HEK293 (cell line): ENCODE results near the gene WDR18.

Experiments used
- IKZF3 ChIP-seq: fragments of 450-650 bp; IDR thresholded peaks from 2 replicates; pipeline ENCODE4 v1.5.0; 2018; ENCODE audit warnings: missing biosample characterization, mild to moderate bottlenecking, missing genetic modification characterization, moderate library complexity
- REPIN1 ChIP-seq: fragments of 450-650 bp; formaldehyde crosslinking; IDR thresholded peaks from 2 replicates; pipeline ENCODE4 v1.5.1; 2017; ENCODE audit warnings: missing biosample characterization, missing genetic modification characterization, low read depth
- SETDB1 ChIP-seq: IDR thresholded peaks from one replicate; pipeline ENCODE4 v1.6.1; 2017; ENCODE audit warnings: mild to moderate bottlenecking, low read length, moderate library complexity, mixed read lengths; ENCODE audit not compliant: insufficient read length
- SP7 ChIP-seq: fragments of 450-650 bp; formaldehyde crosslinking; IDR thresholded peaks from 2 replicates; pipeline ENCODE4 v1.5.1; 2016; ENCODE audit warnings: missing biosample characterization, missing genetic modification characterization
- ZNF114 ChIP-seq: fragments of 450-650 bp; formaldehyde crosslinking; IDR thresholded peaks from 2 replicates; pipeline ENCODE4 v1.5.0; 2017; ENCODE audit warnings: missing biosample characterization, missing genetic modification characterization
- ZNF169 ChIP-seq: fragments of 450-650 bp; formaldehyde crosslinking; IDR thresholded peaks from 2 replicates; pipeline ENCODE4 v1.5.1; 2016; ENCODE audit warnings: missing biosample characterization, missing genetic modification characterization
- ZNF2 ChIP-seq: fragments of 450-650 bp; formaldehyde crosslinking; IDR thresholded peaks from 2 replicates; pipeline ENCODE4 v1.5.1; 2016; ENCODE audit warnings: missing biosample characterization, missing genetic modification characterization
- ZNF221 ChIP-seq: fragments of 450-650 bp; formaldehyde crosslinking; IDR thresholded peaks from 2 replicates; pipeline ENCODE4 v1.5.1; 2017; ENCODE audit warnings: missing biosample characterization, missing genetic modification characterization, borderline replicate concordance
- ZNF350 ChIP-seq: fragments of 450-650 bp; formaldehyde crosslinking; IDR thresholded peaks from 2 replicates; pipeline ENCODE4 v1.5.0; 2017; ENCODE audit warnings: missing biosample characterization, mild to moderate bottlenecking, missing genetic modification characterization
- ZNF529 ChIP-seq: fragments of 450-650 bp; formaldehyde crosslinking; IDR thresholded peaks from 2 replicates; pipeline ENCODE4 v1.5.1; 2017; ENCODE audit warnings: missing genetic modification characterization, missing biosample characterization; ENCODE audit not compliant: insufficient replicate concordance
- TF ChIP-seq, protein P1 (sequence below): fragments of 450-650 bp; formaldehyde crosslinking; IDR thresholded peaks from 2 replicates; pipeline ENCODE4 v1.5.1; 2016; ENCODE audit warnings: missing biosample characterization, missing genetic modification characterization
- TF ChIP-seq, protein P2 (sequence below): fragments of 450-650 bp; formaldehyde crosslinking; IDR thresholded peaks from 2 replicates; pipeline ENCODE4 v1.5.1; 2016; ENCODE audit warnings: missing biosample characterization, missing genetic modification characterization
- TF ChIP-seq, protein P3 (sequence below): fragments of 450-650 bp; formaldehyde crosslinking; IDR thresholded peaks from 2 replicates; pipeline ENCODE4 v1.5.1; 2016; ENCODE audit warnings: missing biosample characterization, missing genetic modification characterization
- TF ChIP-seq, protein P4 (sequence below): fragments of 450-650 bp; IDR thresholded peaks from 2 replicates; pipeline ENCODE4 v1.5.1; 2018; ENCODE audit warnings: missing biosample characterization, missing genetic modification characterization
- TF ChIP-seq, protein P5 (sequence below): fragments of 450-650 bp; formaldehyde crosslinking; IDR thresholded peaks from 2 replicates; pipeline ENCODE4 v1.5.1; 2017; ENCODE audit warnings: missing biosample characterization, missing genetic modification characterization
- TF ChIP-seq, protein P6 (sequence below): fragments of 450-650 bp; formaldehyde crosslinking; IDR thresholded peaks from 2 replicates; pipeline ENCODE4 v1.5.1; 2016; ENCODE audit warnings: missing biosample characterization, missing genetic modification characterization

WDR18 gene

DNA sequence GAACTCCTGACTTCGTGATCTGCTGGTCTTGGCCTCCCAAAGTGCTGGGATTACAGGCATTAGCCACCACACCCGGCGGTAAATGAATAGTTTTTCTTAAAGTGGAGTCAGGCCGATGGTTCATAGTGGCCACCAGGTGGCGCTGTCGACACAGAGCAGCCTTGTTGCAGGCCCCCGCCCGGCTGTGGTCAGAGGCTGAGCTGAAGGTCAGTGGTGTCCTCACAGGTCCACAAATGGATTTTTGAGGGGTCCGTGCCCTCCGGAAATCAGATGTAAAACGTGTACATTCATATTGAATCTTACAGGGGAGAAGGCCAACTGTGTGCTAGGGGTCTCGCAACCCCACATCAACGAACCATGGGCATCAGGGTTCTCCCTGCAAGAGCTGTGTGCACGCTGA lies 13.4 kb upstream of the WDR18 start (continued):
- TF ChIP-seq, protein P1, sequence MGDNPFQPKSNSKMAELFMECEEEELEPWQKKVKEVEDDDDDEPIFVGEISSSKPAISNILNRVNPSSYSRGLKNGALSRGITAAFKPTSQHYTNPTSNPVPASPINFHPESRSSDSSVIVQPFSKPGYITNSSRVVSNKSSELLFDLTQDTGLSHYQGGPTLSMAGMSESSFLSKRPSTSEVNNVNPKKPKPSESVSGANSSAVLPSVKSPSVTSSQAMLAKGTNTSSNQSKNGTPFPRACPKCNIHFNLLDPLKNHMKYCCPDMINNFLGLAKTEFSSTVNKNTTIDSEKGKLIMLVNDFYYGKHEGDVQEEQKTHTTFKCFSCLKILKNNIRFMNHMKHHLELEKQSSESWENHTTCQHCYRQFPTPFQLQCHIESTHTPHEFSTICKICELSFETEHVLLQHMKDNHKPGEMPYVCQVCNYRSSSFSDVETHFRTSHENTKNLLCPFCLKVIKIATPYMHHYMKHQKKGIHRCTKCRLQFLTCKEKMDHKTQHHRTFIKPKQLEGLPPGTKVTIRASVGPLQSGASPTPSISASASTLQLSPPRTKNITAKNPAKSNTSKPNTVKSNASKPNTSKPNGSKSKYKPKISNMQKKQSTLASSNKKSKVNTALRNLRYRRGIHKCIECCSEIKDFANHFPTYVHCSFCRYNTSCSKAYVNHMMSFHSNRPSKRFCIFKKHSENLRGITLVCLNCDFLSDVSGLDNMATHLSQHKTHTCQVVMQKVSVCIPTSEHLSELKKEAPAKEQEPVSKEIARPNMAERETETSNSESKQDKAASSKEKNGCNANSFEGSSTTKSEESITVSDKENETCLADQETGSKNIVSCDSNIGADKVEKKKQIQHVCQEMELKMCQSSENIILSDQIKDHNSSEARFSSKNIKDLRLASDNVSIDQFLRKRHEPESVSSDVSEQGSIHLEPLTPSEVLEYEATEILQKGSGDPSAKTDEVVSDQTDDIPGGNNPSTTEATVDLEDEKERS (tag by site-specific recombination): peak; percentile 85
- TF ChIP-seq SP7 (tag by site-specific recombination): peak; percentile 21; the same call in 1 of the 2 replicates
- TF ChIP-seq, protein P2, sequence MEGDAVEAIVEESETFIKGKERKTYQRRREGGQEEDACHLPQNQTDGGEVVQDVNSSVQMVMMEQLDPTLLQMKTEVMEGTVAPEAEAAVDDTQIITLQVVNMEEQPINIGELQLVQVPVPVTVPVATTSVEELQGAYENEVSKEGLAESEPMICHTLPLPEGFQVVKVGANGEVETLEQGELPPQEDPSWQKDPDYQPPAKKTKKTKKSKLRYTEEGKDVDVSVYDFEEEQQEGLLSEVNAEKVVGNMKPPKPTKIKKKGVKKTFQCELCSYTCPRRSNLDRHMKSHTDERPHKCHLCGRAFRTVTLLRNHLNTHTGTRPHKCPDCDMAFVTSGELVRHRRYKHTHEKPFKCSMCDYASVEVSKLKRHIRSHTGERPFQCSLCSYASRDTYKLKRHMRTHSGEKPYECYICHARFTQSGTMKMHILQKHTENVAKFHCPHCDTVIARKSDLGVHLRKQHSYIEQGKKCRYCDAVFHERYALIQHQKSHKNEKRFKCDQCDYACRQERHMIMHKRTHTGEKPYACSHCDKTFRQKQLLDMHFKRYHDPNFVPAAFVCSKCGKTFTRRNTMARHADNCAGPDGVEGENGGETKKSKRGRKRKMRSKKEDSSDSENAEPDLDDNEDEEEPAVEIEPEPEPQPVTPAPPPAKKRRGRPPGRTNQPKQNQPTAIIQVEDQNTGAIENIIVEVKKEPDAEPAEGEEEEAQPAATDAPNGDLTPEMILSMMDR (tag by site-specific recombination): peak; percentile 67
- peak; percentile 100 for TF ChIP-seq ZNF2 (tag by site-specific recombination)
- TF ChIP-seq ZNF221 (tag by site-specific recombination): no peak
- TF ChIP-seq, protein P3, sequence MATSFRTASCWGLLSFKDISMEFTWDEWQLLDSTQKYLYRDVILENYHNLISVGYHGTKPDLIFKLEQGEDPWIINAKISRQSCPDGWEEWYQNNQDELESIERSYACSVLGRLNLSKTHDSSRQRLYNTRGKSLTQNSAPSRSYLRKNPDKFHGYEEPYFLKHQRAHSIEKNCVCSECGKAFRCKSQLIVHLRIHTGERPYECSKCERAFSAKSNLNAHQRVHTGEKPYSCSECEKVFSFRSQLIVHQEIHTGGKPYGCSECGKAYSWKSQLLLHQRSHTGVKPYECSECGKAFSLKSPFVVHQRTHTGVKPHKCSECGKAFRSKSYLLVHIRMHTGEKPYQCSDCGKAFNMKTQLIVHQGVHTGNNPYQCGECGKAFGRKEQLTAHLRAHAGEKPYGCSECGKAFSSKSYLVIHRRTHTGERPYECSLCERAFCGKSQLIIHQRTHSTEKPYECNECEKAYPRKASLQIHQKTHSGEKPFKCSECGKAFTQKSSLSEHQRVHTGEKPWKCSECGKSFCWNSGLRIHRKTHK (tag by site-specific recombination): no peak
- TF ChIP-seq ZNF169: no peak
- no peak for TF ChIP-seq ZNF529 (tag by site-specific recombination)
- TF ChIP-seq, protein P4, sequence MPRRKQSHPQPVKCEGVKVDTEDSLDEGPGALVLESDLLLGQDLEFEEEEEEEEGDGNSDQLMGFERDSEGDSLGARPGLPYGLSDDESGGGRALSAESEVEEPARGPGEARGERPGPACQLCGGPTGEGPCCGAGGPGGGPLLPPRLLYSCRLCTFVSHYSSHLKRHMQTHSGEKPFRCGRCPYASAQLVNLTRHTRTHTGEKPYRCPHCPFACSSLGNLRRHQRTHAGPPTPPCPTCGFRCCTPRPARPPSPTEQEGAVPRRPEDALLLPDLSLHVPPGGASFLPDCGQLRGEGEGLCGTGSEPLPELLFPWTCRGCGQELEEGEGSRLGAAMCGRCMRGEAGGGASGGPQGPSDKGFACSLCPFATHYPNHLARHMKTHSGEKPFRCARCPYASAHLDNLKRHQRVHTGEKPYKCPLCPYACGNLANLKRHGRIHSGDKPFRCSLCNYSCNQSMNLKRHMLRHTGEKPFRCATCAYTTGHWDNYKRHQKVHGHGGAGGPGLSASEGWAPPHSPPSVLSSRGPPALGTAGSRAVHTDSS (tag by site-specific recombination): no peak
- no peak for TF ChIP-seq IKZF3 (tag by site-specific recombination)
- TF ChIP-seq SETDB1: peak; percentile 71
- no peak for TF ChIP-seq REPIN1 (tag by site-specific recombination)
- no peak for TF ChIP-seq ZNF114
- TF ChIP-seq, protein P5, sequence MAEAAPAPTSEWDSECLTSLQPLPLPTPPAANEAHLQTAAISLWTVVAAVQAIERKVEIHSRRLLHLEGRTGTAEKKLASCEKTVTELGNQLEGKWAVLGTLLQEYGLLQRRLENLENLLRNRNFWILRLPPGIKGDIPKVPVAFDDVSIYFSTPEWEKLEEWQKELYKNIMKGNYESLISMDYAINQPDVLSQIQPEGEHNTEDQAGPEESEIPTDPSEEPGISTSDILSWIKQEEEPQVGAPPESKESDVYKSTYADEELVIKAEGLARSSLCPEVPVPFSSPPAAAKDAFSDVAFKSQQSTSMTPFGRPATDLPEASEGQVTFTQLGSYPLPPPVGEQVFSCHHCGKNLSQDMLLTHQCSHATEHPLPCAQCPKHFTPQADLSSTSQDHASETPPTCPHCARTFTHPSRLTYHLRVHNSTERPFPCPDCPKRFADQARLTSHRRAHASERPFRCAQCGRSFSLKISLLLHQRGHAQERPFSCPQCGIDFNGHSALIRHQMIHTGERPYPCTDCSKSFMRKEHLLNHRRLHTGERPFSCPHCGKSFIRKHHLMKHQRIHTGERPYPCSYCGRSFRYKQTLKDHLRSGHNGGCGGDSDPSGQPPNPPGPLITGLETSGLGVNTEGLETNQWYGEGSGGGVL (tag by site-specific recombination): no peak
- TF ChIP-seq, protein P6, sequence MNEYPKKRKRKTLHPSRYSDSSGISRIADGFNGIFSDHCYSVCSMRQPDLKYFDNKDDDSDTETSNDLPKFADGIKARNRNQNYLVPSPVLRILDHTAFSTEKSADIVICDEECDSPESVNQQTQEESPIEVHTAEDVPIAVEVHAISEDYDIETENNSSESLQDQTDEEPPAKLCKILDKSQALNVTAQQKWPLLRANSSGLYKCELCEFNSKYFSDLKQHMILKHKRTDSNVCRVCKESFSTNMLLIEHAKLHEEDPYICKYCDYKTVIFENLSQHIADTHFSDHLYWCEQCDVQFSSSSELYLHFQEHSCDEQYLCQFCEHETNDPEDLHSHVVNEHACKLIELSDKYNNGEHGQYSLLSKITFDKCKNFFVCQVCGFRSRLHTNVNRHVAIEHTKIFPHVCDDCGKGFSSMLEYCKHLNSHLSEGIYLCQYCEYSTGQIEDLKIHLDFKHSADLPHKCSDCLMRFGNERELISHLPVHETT (tag by site-specific recombination): peak; percentile 56; the same call in 1 of the 2 replicates
- TF ChIP-seq ZNF350 (tag by site-specific recombination): no peak
